Measurements from ENCODE around the gene MIB1.

DNA sequence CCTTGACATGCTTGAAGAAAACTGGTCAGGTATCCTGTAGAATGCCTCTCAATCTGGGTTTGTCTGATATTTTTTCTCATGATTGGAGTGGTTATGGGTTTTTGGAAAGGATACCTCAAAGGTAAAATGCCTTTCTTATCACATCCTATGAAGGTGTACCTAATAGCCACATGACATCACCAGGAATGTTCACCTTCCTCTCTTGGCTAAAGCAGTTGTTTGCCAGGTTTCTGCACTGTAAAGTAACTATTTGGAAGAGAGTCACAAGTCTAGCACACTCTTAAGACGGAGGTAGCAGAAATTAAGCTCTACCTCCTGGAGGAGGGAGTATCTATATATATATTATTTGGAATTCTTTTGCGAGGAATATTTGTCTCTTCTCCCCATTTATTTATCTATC is 17.9 kb upstream of the MIB1 start:
- TF ChIP-seq, protein P1, sequence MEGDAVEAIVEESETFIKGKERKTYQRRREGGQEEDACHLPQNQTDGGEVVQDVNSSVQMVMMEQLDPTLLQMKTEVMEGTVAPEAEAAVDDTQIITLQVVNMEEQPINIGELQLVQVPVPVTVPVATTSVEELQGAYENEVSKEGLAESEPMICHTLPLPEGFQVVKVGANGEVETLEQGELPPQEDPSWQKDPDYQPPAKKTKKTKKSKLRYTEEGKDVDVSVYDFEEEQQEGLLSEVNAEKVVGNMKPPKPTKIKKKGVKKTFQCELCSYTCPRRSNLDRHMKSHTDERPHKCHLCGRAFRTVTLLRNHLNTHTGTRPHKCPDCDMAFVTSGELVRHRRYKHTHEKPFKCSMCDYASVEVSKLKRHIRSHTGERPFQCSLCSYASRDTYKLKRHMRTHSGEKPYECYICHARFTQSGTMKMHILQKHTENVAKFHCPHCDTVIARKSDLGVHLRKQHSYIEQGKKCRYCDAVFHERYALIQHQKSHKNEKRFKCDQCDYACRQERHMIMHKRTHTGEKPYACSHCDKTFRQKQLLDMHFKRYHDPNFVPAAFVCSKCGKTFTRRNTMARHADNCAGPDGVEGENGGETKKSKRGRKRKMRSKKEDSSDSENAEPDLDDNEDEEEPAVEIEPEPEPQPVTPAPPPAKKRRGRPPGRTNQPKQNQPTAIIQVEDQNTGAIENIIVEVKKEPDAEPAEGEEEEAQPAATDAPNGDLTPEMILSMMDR (IDR thresholded peaks at IDR 0.05): no peak
- TF ChIP-seq POLR2A (IDR thresholded peaks at IDR 0.05) (no peak), EP300 (IDR thresholded peaks at IDR 0.05) (no peak)
